Upper lobe of left lung (tissue), 6 donors: Measurements from ENCODE around the gene MYBL2. TPM values are rescaled to one million over a fixed set of nuclear protein-coding genes. Genes with fewer than 3 reads are reported as not detected.

ENCODE experiments used
- ATAC-seq, 2 donors: fragments of 200-7000 bp; cut with Tn5 transposase; one replicate each; pipeline ENCODE4 v1.9.1; 2022; ENCODE audit warnings: mild to moderate bottlenecking in 2 of 2, moderate library complexity in 2 of 2; ENCODE audit not compliant: low FRiP score in 2 of 2
- DNase-seq, 2 donors: peaks; one replicate each; pipeline ENCODE4 v3.0.0-alpha.2; 2019 to 2020
- H3K27ac ChIP-seq, 4 donors: fragments of 200-600 bp; sonication (generic); one replicate each; pipeline ENCODE4 v1.5.1; 2016 to 2019
- H3K27me3 ChIP-seq, 4 donors: fragments of 200-600 bp; sonication (generic); one replicate each; pipeline ENCODE4 v1.5.1; 2017 to 2019
- H3K36me3 ChIP-seq, 4 donors: fragments of 200-600 bp; sonication (generic); one replicate each; pipeline ENCODE4 v1.5.1; 2016 to 2019
- H3K4me1 ChIP-seq, 4 donors: fragments of 200-600 bp; sonication (generic); one replicate each; pipeline ENCODE4 v1.5.1; 2018 to 2019
- H3K4me3 ChIP-seq, 4 donors: fragments of 200-600 bp; sonication (generic); one replicate each; pipeline ENCODE4 v1.5.1; 2017 to 2019; ENCODE audit warnings: mild to moderate bottlenecking in 2 of 4, moderate library complexity in 1 of 4
- H3K9me3 ChIP-seq, 4 donors: fragments of 200-600 bp; sonication (generic); one replicate each; pipeline ENCODE4 v1.5.1; 2018 to 2019
- CTCF ChIP-seq, 6 experiments: fragments of 450-650 bp in 4 of 6; fragments of 200-600 bp in 2 of 6; sonication (generic) in 2 of 6; IDR thresholded peaks; one replicate each; pipeline ENCODE4 v1.5.1; 2016 to 2019; ENCODE audit warnings: antibody characterized with exemption in 6 of 6
- EP300 ChIP-seq, 4 donors: sonication (generic); formaldehyde crosslinking; IDR thresholded peaks; one replicate each; pipeline ENCODE4 v1.5.1; 2017; ENCODE audit warnings: antibody characterized with exemption in 4 of 4, control low read depth in 2 of 4
- POLR2A ChIP-seq, 4 donors: fragments of 450-650 bp; IDR thresholded peaks; one replicate each; pipeline ENCODE4 v1.5.1; 2016 to 2017; ENCODE audit warnings: antibody characterized with exemption in 4 of 4, mild to moderate bottlenecking in 2 of 4
- POLR2AphosphoS5 ChIP-seq, 2 donors: sonication (generic); formaldehyde crosslinking; IDR thresholded peaks; one replicate each; pipeline ENCODE4 v1.5.1; 2017; ENCODE audit warnings: antibody characterized with exemption in 2 of 2
- WGBS, 2 donors: methylation state at CpG; one replicate each; pipeline ENCODE4 v1.1.5; 2017 to 2018; 5-methylcytosine and 5-hydroxymethylcytosine counted together
- total RNA-seq, 6 donors: library from RNA; depleted of rRNA in 4 of 6; stranded (reverse); fragments of >200 nt in 4 of 6; gene quantifications; one replicate each; pipeline versions ENCODE4 v1.1.0 to v1.2.1, GENCODE V29; 2016 to 2021
- donor health status: DM: no; HTN: no; CAD: no; lungs with moderate emphysema.
- donor health status: DM: no; HTN: yes; CAD: no; lungs with severe emphysema.

MYBL2 gene
- total RNA-seq, 6 donors from 2014 or later: under 0.01 to 3.5 (median 1.4) TPM

- WGBS, 2 donors: 65 to 70% methylated on average over 7 of the region's 7 CpGs
- Histone ChIP-seq H3K27ac (no peak overlapping the region), H3K9me3 (no peaks in the 10 kb centered on the region), H3K36me3 (no peaks in the 10 kb centered on the region), H3K27me3 (no peaks in the 10 kb centered on the region), H3K4me3 (no peak overlapping the region), H3K4me1 (no peaks in the 10 kb centered on the region)
- TF ChIP-seq POLR2AphosphoS5 (IDR thresholded peaks at IDR 0.05) (no peak), CTCF (IDR thresholded peaks at IDR 0.05) (no peak), EP300 (IDR thresholded peaks at IDR 0.05) (no peak), POLR2A (IDR thresholded peaks at IDR 0.05) (no peak)
- no peak for ATAC-seq
- DNase-seq: no peak
These were observed 61.9 kb downstream of the MYBL2 start for GRCh38 chr20:43728686-43729255.

GRCh38 chr20:43731469-43731868 is 64.6 kb downstream of the MYBL2 start:
- no peaks in the 10 kb centered on the region for H3K36me3 ChIP-seq
- ATAC-seq (no peak), DNase-seq (no peak)
- WGBS, 2 donors: 70 to 74% methylated on average over 5 to 7 of the region's 7 CpGs
- H3K27ac ChIP-seq: no peak overlapping the region
- no peak for TF ChIP-seq POLR2AphosphoS5 (IDR thresholded peaks at IDR 0.05)
- TF ChIP-seq EP300 (IDR thresholded peaks at IDR 0.05): no peak
- no peak for TF ChIP-seq CTCF (IDR thresholded peaks at IDR 0.05)
- no peak for TF ChIP-seq POLR2A (IDR thresholded peaks at IDR 0.05)
- no peaks in the 10 kb centered on the region for H3K27me3 ChIP-seq
- no peak overlapping the region for H3K4me3 ChIP-seq
- H3K4me1 ChIP-seq: no peaks in the 10 kb centered on the region
- H3K9me3 ChIP-seq: no peaks in the 10 kb centered on the region

- 70 to 82% methylated on average over 4 to 5 of the region's 5 CpGs for WGBS, 2 donors
- Histone ChIP-seq H3K9me3 (no peaks in the 10 kb centered on the region), H3K4me3 (no peak overlapping the region), H3K27ac (no peak overlapping the region), H3K36me3 (no peaks in the 10 kb centered on the region), H3K4me1 (no peaks in the 10 kb centered on the region), H3K27me3 (no peaks in the 10 kb centered on the region)
- DNase-seq (no peak), ATAC-seq (no peak)
- TF ChIP-seq CTCF (IDR thresholded peaks at IDR 0.05) (no peak), EP300 (IDR thresholded peaks at IDR 0.05) (no peak), POLR2AphosphoS5 (IDR thresholded peaks at IDR 0.05) (no peak), POLR2A (IDR thresholded peaks at IDR 0.05) (no peak)
These were observed 65.0 kb downstream of the MYBL2 start for GRCh38 chr20:43731927-43732326.

GRCh38 chr20:43736588-43737158 is 69.8 kb downstream of the MYBL2 start:
- TF ChIP-seq POLR2AphosphoS5 (IDR thresholded peaks at IDR 0.05) (no peak), CTCF (IDR thresholded peaks at IDR 0.05) (no peak), EP300 (IDR thresholded peaks at IDR 0.05) (no peak), POLR2A (IDR thresholded peaks at IDR 0.05) (no peak)
- DNase-seq (no peak), ATAC-seq (no peak)
- Histone ChIP-seq H3K27me3 (no peaks in the 10 kb centered on the region), H3K4me3 (no peak overlapping the region), H3K9me3 (no peaks in the 10 kb centered on the region), H3K36me3 (no peaks in the 10 kb centered on the region), H3K4me1 (no peaks in the 10 kb centered on the region), H3K27ac (no peak overlapping the region)
- WGBS, 2 donors: 57 to 59% methylated on average over 2 of the region's 2 CpGs

- ATAC-seq: peak in 1 of 2 donors; percentile 16
- no peak for DNase-seq
- Histone ChIP-seq H3K27me3 (no peaks in the 10 kb centered on the region), H3K4me3 (no peak overlapping the region), H3K4me1 (no peaks in the 10 kb centered on the region), H3K27ac (no peak overlapping the region), H3K9me3 (no peaks in the 10 kb centered on the region), H3K36me3 (no peaks in the 10 kb centered on the region)
- TF ChIP-seq POLR2A (IDR thresholded peaks at IDR 0.05): no peak
- no peak for TF ChIP-seq EP300 (IDR thresholded peaks at IDR 0.05)
- TF ChIP-seq CTCF (IDR thresholded peaks at IDR 0.05): no peak
- no peak for TF ChIP-seq POLR2AphosphoS5 (IDR thresholded peaks at IDR 0.05)
- WGBS, 2 donors: 89 to 92% methylated on average over 4 to 7 of the region's 7 CpGs
These were observed 71.0 kb downstream of the MYBL2 start for GRCh38 chr20:43737925-43738324.
